BJ (cell line): ENCODE results near the gene QSOX1. TPM values are rescaled to one million over a fixed set of nuclear protein-coding genes. Genes with fewer than 3 reads are reported as not detected.

Experiments used
- CTCF ChIA-PET: fragments of 350-600 bp; formaldehyde crosslinking; extraction: SDS; loops from one replicate; lab custom pipeline; 2021; ENCODE audit warnings: antibody characterized with exemption, inconsistent platforms; lab: Yijun Ruan, JAX
- POLR2A ChIA-PET: fragments of 300-600 bp; sonication (Branson Sonifier 250); formaldehyde crosslinking; extraction: SDS; loops from one replicate; lab custom pipeline; 2021; ENCODE audit warnings: antibody characterized with exemption; lab: Charles Lee
- DNase-seq: peaks from one replicate; pipeline ENCODE4 v3.0.0-alpha.2; 2011; ENCODE audit warnings: low read depth
- H3K27me3 ChIP-seq: 2 replicates; pipeline ENCODE4 v1.6.0; 2011; ENCODE audit warnings: low read length; ENCODE audit not compliant: control insufficient read depth, insufficient read depth
- H3K36me3 ChIP-seq: 2 replicates; pipeline ENCODE4 v1.5.1; 2011; ENCODE audit warnings: low read length; ENCODE audit not compliant: control insufficient read depth, insufficient read depth
- H3K4me3 ChIP-seq: 2 replicates; pipeline ENCODE4 v1.5.1; 2011; ENCODE audit warnings: low read depth, mild to moderate bottlenecking, control low read depth, low read length
- CTCF ChIP-seq: IDR thresholded peaks from 2 replicates; pipeline ENCODE4 v1.5.1; 2011; ENCODE audit warnings: low read depth, mild to moderate bottlenecking, control low read depth, inconsistent platforms, low read length, moderate library complexity; ENCODE audit not compliant: insufficient read depth
- polyA plus RNA-seq: library from polyadenylated mRNA; depleted of rRNA; stranded (reverse); fragments of >200 nt; gene quantifications from 2 replicates; pipeline ENCODE4 v1.2.3, GENCODE V29; 2011

The QSOX1 gene
- polyA plus RNA-seq, 1 experiment = 503 TPM

DNA sequence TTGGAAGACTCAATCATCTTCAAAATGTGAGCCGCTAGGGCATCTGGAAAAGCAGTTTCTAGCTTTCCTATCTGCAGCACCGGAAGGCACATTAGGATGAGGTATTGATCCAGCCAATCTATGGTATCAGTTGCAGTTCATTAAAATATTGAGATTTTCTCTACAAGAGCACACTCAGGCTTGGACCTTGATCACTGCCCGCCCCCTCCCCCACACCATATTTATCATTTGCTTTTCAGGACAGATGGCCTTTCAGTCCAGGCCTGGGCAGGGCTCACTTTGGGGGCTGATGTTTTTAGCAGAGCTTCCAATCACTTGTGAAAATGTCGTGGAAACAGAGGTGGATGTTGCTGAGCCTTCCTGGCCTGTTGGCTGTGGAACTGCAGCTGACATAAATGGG is 92.9 kb downstream of the QSOX1 start:
- ChIA-PET CTCF (interaction anchor here (0.7 to 1.4 kb wide), 3 partner anchors 16 to 236 kb away, joined by 3 to 5 read pairs (median 3); no protein-coding TSS in a partner anchor), POLR2A (no interaction called here)
- Histone ChIP-seq H3K4me3 (no peak overlapping the region), H3K27me3 (peaks cover 2% of the 10 kb centered on the region), H3K36me3 (no peaks in the 10 kb centered on the region)
- DNase-seq = no peak
- TF ChIP-seq CTCF = no peak

GRCh38 chr1:180248176-180248575 is 93.5 kb downstream of the QSOX1 start:
- peaks cover 2% of the 10 kb centered on the region for H3K27me3 ChIP-seq
- H3K36me3 ChIP-seq = no peaks in the 10 kb centered on the region
- no peak for TF ChIP-seq CTCF
- ChIA-PET POLR2A (no interaction called here), CTCF (interaction anchor here (0.7 to 1.8 kb wide), 3 partner anchors 17 to 235 kb away, joined by 3 to 7 read pairs (median 3); no protein-coding TSS in a partner anchor)
- no peak for DNase-seq
- H3K4me3 ChIP-seq = no peak overlapping the region

GRCh38 chr1:180248731-180249681 is 94.3 kb downstream of the QSOX1 start:
- Histone ChIP-seq H3K27me3 (no peaks in the 10 kb centered on the region; the same call in 1 of the 2 replicates), H3K36me3 (no peaks in the 10 kb centered on the region), H3K4me3 (no peak overlapping the region)
- ChIA-PET POLR2A (no interaction called here), CTCF (interaction anchor here (0.9 to 1.8 kb wide), 4 partner anchors 13 to 230 kb away, joined by 3 to 10 read pairs (median 5); no protein-coding TSS in a partner anchor)
- 0 out of 2 replicates have a peak, but pooled peaks have one; percentile 2 for TF ChIP-seq CTCF
- DNase-seq = no peak

- CTCF ChIA-PET = interaction anchor here (0.9 to 1.8 kb wide), 4 partner anchors 12 to 229 kb away, joined by 3 to 10 read pairs (median 5); no protein-coding TSS in a partner anchor
- TF ChIP-seq CTCF = no peak
- POLR2A ChIA-PET = no interaction called here
- no peak for DNase-seq
- Histone ChIP-seq H3K36me3 (no peaks in the 10 kb centered on the region), H3K4me3 (no peak overlapping the region), H3K27me3 (no peaks in the 10 kb centered on the region; the same call in 1 of the 2 replicates)
Measured at GRCh38 chr1:180249725-180250498, 95.2 kb downstream of the QSOX1 start.

GRCh38 chr1:180250499-180250770 is 95.8 kb downstream of the QSOX1 start:
- Histone ChIP-seq H3K27me3 (no peaks in the 10 kb centered on the region; the same call in 1 of the 2 replicates), H3K36me3 (no peaks in the 10 kb centered on the region), H3K4me3 (no peak overlapping the region)
- ChIA-PET POLR2A (no interaction called here), CTCF (no interaction called here)
- TF ChIP-seq CTCF = no peak
- DNase-seq = no peak
